ENCODE measurements around the gene TH.

TH gene

DNA sequence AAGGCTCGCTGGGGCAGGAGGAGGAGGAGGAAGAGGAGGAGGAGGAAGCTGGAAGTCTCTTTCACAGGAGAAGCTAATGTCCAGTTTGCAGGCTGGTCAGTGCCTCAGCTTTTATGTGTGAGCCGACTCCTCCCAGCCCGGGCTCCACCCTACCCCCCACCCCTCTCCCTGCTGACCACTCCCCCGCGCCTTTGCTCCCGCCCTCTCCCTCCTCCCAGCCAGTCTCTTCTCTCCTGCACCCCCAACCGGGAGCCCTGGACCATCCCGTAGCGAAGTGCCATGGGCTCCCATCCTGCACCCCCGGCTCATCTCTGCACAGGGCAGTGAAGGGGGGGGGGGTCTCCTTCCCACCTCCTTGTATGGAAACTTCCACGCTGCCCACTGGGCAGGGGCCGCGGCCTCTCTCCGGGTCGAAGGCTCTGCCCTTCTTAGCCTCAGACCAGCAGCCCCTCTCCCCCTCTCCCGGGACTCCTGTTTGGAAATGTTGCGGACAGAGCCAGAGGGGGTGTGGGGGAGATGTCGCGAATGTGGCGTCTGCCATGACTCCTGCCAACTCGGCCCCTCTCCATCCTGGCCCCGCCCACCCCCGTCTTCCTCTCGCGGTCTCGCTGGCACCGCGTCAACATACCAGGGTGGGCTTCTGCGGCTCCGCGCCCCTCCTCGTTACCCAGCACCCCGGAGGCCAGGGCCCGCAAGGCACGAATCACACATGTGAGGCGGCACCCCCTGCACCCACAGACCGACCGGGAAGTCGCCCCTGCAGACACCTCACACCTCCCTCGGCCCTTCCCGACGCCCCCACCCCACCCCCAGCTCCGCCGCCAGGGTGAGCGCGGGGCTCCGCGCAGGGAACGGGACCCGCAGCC is 34.2 kb downstream of the TH start:
- no peak overlapping the region for H3K9ac ChIP-seq (ENCODE audit: low read depth, low read length, poor library complexity, severe bottlenecking)
- H3K9me3 ChIP-seq (ENCODE audit: insufficient read depth, low read depth, low read length): no peaks in the 10 kb centered on the region
- no peaks in the 10 kb centered on the region for H3K9me2 ChIP-seq (replicated peaks; ENCODE audit: low read depth, low read length)
- no peaks in the 10 kb centered on the region for H3K79me2 ChIP-seq (ENCODE audit: insufficient read depth, low read length)
- H3F3A ChIP-seq (ENCODE audit: low read depth): no peaks in the 10 kb centered on the region
- TF ChIP-seq, protein P1, sequence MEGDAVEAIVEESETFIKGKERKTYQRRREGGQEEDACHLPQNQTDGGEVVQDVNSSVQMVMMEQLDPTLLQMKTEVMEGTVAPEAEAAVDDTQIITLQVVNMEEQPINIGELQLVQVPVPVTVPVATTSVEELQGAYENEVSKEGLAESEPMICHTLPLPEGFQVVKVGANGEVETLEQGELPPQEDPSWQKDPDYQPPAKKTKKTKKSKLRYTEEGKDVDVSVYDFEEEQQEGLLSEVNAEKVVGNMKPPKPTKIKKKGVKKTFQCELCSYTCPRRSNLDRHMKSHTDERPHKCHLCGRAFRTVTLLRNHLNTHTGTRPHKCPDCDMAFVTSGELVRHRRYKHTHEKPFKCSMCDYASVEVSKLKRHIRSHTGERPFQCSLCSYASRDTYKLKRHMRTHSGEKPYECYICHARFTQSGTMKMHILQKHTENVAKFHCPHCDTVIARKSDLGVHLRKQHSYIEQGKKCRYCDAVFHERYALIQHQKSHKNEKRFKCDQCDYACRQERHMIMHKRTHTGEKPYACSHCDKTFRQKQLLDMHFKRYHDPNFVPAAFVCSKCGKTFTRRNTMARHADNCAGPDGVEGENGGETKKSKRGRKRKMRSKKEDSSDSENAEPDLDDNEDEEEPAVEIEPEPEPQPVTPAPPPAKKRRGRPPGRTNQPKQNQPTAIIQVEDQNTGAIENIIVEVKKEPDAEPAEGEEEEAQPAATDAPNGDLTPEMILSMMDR (conservative IDR thresholded peaks at IDR 0.05; ENCODE audit: low read length): no peak
- no peak for TF ChIP-seq EZH2phosphoT487 (IDR thresholded peaks at IDR 0.05; ENCODE audit: borderline replicate concordance)
- no peak overlapping the region for H3K4me3 ChIP-seq (ENCODE audit: low read length, poor library complexity, severe bottlenecking)
- no peaks in the 10 kb centered on the region for H3K36me3 ChIP-seq (ENCODE audit: insufficient read depth, low read length)
- no peaks in the 10 kb centered on the region for H4K20me1 ChIP-seq (ENCODE audit: insufficient read depth, low read length, poor library complexity, severe bottlenecking)
- H2AFZ ChIP-seq (ENCODE audit: low read length): no peak overlapping the region
- H3K4me2 ChIP-seq (ENCODE audit: low read depth, low read length, poor library complexity, severe bottlenecking): no peak overlapping the region
- H3K27me3 ChIP-seq (ENCODE audit: insufficient read depth, low read length, poor library complexity, severe bottlenecking): no peaks in the 10 kb centered on the region
- no peaks in the 10 kb centered on the region for H3K4me1 ChIP-seq (ENCODE audit: insufficient read depth, low read length, poor library complexity, severe bottlenecking)

DNA sequence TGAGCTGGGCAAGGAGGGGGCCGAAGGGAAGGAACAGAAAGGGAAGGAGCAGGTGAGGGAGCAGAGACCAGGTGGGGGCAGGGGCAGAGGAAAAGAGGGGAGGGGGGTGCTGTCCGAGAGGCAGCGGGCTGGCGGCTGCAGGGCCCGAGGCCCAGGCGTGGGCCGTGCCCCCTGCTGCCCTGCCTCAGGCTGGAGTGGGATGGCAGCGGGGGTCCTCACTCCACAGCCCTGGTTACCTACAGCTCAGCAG is 34.7 kb downstream of the TH start:
- Histone ChIP-seq H3K9ac (ENCODE audit: low read depth, low read length, poor library complexity, severe bottlenecking) (no peak overlapping the region), H2AFZ (ENCODE audit: low read length) (no peak overlapping the region), H3K27me3 (ENCODE audit: insufficient read depth, low read length, poor library complexity, severe bottlenecking) (no peaks in the 10 kb centered on the region), H3K4me1 (ENCODE audit: insufficient read depth, low read length, poor library complexity, severe bottlenecking) (no peaks in the 10 kb centered on the region), H3K79me2 (ENCODE audit: insufficient read depth, low read length) (no peaks in the 10 kb centered on the region), H3K4me2 (ENCODE audit: low read depth, low read length, poor library complexity, severe bottlenecking) (no peak overlapping the region), H4K20me1 (ENCODE audit: insufficient read depth, low read length, poor library complexity, severe bottlenecking) (no peaks in the 10 kb centered on the region), H3K4me3 (ENCODE audit: low read length, poor library complexity, severe bottlenecking) (no peak overlapping the region), H3F3A (ENCODE audit: low read depth) (no peaks in the 10 kb centered on the region), H3K36me3 (ENCODE audit: insufficient read depth, low read length) (no peaks in the 10 kb centered on the region), H3K9me3 (ENCODE audit: insufficient read depth, low read depth, low read length) (no peaks in the 10 kb centered on the region), H3K9me2 (replicated peaks; ENCODE audit: low read depth, low read length) (no peaks in the 10 kb centered on the region)
- TF ChIP-seq, protein P1 (conservative IDR thresholded peaks at IDR 0.05; ENCODE audit: low read length): no peak
- TF ChIP-seq EZH2phosphoT487 (IDR thresholded peaks at IDR 0.05; ENCODE audit: borderline replicate concordance): no peak

DNA sequence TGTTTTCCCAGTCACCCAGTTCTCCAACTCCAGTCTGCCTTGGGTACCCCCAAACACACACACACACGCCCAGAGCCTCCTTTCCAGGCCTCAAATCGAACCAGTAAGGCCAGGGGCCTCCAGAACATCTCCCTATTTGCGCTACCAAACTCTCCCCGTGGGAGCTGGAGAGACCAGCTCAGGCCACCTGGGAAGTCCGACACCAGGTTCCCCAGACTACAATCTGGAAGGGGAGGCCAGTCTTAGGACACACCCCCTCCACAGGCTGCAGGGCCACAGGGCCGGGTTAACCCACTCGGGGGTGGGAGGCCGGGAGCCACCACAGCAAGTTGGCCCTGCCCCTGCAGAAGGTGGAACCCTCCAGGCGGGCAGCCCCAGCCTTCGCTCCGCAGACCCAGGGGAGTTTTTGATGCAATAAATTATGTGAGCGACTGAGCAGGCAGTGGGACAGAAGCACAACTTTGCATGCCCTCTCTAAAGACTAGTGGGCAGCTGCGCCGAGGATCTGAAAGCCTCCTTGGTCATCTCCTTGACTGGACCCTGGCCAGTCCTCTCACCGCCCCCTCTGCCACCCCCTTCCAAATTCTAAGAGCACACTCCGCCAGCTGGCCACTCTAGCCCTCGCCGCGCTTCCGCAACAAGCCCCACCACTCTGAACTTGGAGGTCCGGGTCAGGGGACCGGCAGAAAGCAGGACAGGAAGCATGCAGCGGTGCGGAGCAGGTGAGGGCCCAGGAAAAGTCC is 35.2 kb downstream of the TH start:
- H3K4me1 ChIP-seq (ENCODE audit: insufficient read depth, low read length, poor library complexity, severe bottlenecking): no peaks in the 10 kb centered on the region
- H3K79me2 ChIP-seq (ENCODE audit: insufficient read depth, low read length): no peaks in the 10 kb centered on the region
- H3K4me3 ChIP-seq (ENCODE audit: low read length, poor library complexity, severe bottlenecking): no peak overlapping the region
- H3K9me2 ChIP-seq (replicated peaks; ENCODE audit: low read depth, low read length): no peaks in the 10 kb centered on the region
- H3K27me3 ChIP-seq (ENCODE audit: insufficient read depth, low read length, poor library complexity, severe bottlenecking): no peaks in the 10 kb centered on the region
- no peak overlapping the region for H3K9ac ChIP-seq (ENCODE audit: low read depth, low read length, poor library complexity, severe bottlenecking)
- no peaks in the 10 kb centered on the region for H3K9me3 ChIP-seq (ENCODE audit: insufficient read depth, low read depth, low read length)
- H3K4me2 ChIP-seq (ENCODE audit: low read depth, low read length, poor library complexity, severe bottlenecking): no peak overlapping the region
- no peaks in the 10 kb centered on the region for H4K20me1 ChIP-seq (ENCODE audit: insufficient read depth, low read length, poor library complexity, severe bottlenecking)
- H2AFZ ChIP-seq (ENCODE audit: low read length): no peak overlapping the region
- H3K36me3 ChIP-seq (ENCODE audit: insufficient read depth, low read length): no peaks in the 10 kb centered on the region
- H3F3A ChIP-seq (ENCODE audit: low read depth): no peaks in the 10 kb centered on the region
- TF ChIP-seq, protein P1 (conservative IDR thresholded peaks at IDR 0.05; ENCODE audit: low read length): no peak
- no peak for TF ChIP-seq EZH2phosphoT487 (IDR thresholded peaks at IDR 0.05; ENCODE audit: borderline replicate concordance)
